ENCODE measurements around the gene SLC9A9.
"Not testable (repeated sequence)": the region's sequence is repeated elsewhere in the genome, so short reads cannot be mapped to it uniquely, and the experiment has no call there.

Gene SLC9A9

GRCh38 chr3:143751643-143752178 lies 96.6 kb downstream of the SLC9A9 start:
- DNase-seq = peak; percentile 10 to 23

- no peak for DNase-seq
Observed at GRCh38 chr3:143750841-143751240, 97.4 kb downstream of the SLC9A9 start.

GRCh38 chr3:143749926-143750325 lies 98.3 kb downstream of the SLC9A9 start:
- no peak for DNase-seq

- no peak for DNase-seq
Observed at GRCh38 chr3:143737065-143737464, 111.2 kb downstream of the SLC9A9 start.

GRCh38 chr3:143736205-143736997 lies 111.9 kb downstream of the SLC9A9 start:
- DNase-seq = no peak

GRCh38 chr3:143731776-143732175 lies 116.5 kb downstream of the SLC9A9 start:
- DNase-seq = no peak

DNA sequence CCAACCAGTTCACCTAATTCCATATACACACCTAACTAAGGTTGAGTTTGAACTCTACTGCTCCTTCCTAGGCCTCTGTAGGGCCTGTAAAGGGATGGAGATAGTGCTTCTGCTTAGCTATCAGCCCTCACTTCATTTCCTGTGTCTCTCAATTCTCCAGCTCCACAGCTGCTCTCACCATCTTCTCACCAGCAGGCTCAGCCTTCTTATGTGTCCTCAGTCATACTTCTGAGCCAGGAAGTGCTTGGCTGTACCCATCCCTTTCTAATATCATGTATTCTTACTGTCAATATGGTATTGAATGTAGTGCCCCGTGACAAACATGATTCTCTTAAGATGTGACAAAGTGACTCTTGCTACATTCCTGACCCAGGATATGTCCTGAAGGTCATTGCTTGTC lies 116.9 kb downstream of the SLC9A9 start:
- DNase-seq = no peak

DNA sequence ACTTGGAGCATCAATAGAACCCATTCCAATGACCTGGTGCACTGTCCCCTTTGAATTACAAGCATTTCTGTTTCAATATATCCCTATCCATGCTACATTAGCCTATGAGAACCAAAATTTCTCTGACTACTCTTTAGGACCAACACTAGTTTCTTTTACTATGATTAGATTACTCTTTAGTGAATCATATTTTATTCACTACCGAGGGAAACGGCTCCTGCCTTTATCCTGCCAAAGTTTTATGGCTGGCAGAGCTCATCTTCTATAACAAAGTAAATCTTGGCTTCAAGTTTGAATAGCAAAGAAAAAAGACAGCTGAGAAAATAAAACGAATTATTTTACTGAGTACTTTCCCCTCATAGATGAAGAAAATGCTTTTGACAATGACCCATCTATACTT lies 120.9 kb downstream of the SLC9A9 start:
- no peak for DNase-seq

DNA sequence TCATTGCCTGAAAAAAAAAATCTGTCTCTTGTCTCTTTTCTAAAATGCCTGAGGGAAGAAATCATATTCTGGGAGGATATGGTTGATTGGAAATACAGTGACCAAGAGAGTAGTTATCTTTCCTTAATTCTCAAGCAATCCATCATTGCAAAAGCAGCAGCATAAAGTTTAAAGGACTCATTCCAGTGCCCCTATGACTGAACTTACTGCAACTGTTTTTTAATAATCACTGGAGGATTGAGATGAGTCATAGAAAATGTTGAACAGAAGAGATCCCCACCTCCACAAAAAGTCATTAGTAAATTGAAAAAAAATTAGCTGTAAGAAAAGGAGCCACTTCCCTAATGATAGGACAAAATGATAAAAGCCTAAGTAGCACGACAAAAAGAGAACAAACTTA lies 121.5 kb downstream of the SLC9A9 start:
- DNase-seq = no peak

DNA sequence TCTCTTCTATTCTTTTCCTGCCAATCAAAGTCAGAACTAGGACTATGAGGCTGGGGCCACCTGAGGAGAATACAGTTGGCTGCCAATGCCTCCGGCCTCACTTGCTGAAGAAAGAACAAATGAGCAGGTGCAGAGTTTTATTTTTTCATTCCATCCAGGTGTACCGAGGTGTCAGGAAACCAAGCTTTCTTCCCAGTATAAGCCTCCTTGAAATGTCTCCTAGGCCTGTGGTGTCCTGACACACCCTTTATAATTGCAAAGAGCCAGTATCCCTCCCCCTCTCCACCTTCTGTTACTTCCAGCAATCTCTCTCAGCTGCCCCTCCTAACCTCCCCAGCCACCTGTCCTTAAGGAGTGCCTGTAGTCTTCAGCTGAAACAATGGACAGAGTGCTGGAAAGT lies 127.9 kb downstream of the SLC9A9 start:
- no peak for DNase-seq

DNA sequence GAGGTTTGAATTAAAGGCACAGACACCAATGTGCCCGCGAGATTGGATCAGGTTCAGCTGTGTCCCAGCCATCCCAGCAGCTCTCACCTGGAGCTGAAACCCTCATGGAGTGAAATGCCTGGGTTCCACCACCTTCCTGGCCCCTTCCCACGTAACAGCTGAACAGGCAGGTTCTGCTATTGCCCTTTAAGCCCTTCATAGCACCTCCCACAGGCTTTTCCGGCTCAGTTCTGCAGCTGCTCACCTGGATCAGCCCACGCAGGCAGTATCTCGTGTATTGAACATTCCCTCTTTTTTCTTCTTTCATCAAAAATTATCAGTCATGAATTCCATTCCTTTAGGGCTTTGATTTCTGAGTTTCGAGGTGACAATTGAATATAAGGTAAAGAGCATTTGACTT lies 129.8 kb downstream of the SLC9A9 start:
- no peak for DNase-seq

- no peak for DNase-seq
Observed at GRCh38 chr3:143716731-143717130, 131.5 kb downstream of the SLC9A9 start.

DNA sequence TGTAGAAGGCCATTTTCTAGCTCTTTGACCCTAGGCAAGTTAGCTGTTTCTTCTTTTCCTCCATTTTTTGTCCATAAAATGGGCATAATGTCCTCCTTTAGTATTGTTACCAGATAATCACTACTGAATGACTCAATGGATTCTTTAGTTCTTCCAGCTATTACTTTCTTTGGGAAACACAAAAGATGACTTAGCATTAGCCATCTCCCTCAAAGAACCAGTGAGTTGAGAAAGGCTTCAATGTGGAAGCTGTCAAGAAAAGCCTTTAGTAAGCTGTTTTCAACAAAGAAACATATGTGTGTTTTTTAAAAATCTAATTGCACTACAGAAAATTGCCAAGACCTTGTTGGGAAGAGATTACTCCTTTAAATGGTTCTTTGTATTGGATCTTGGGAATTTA lies 135.7 kb downstream of the SLC9A9 start:
- no peak for DNase-seq

GRCh38 chr3:143707848-143708247 lies 140.4 kb downstream of the SLC9A9 start:
- no peak for DNase-seq

GRCh38 chr3:143700431-143700975 lies 147.8 kb downstream of the SLC9A9 start:
- DNase-seq = no peak

GRCh38 chr3:143699424-143699823 lies 148.8 kb downstream of the SLC9A9 start:
- no peak for DNase-seq

GRCh38 chr3:143698682-143699303 lies 149.5 kb downstream of the SLC9A9 start:
- DNase-seq = no peak

- no peak for DNase-seq
Observed at GRCh38 chr3:143697975-143698374, 150.3 kb downstream of the SLC9A9 start.

DNA sequence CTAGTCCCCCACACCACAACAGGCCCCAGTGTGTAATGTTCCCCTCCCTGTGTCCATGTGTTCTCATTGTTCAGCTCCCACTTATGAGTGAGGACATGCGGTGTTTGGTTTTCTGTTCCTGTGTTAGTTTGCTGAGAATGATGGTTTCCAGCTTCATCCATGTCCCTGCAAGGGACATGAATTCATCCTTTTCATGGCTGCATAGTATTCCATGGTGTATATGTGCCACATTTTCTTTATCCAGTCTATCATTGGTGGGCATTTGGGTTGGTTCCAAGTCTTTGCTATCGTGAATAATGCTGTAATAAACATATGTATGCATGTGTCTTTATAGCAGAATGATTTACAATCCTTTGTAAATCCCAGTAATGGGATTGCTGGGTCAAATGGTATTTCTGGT lies 152.9 kb downstream of the SLC9A9 start:
- not testable (repeated sequence) for DNase-seq

GRCh38 chr3:143693506-143693905 lies 154.8 kb downstream of the SLC9A9 start:
- DNase-seq = no peak

- DNase-seq = no peak
Observed at GRCh38 chr3:143686638-143687197, 161.6 kb downstream of the SLC9A9 start.

DNA sequence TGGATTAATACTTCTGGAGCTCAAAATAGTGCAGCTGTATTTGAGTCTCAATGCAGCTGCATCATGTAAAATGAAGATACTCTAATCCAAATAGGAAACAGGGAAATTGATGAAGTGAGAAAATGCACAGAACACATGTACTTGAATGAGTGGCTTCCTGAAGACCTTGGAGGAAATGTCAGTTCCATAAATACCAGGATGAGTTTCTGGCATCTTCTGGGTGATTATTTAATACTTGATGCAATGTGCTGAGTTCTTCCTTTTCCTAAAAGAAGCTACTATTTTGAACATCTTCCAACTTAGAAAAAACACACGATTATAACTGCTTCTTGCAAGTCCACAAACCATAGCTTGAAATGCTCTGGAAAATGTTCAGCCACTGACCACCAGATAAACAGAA lies 162.8 kb downstream of the SLC9A9 start:
- no peak for DNase-seq

- no peak for DNase-seq
Observed at GRCh38 chr3:143677430-143677829, 170.8 kb downstream of the SLC9A9 start.

DNA sequence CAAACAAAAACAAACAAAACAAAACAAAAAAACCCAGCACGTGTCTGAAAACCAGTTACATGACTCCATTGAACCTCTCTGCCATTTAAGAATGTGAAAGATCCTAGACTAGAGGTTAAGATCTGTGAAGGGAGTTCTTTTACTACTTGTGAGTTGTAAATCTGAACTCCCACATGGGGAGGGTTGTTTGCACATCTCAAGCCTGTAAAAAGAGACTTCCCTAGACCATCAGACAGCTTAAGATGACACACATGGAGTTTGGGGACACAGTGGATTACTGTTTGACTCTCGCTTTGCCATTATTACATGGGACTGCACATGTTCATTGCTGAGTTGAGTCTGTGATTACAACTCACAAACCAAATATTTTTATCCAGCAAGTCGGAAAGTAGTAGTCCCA lies 171.5 kb downstream of the SLC9A9 start:
- no peak for DNase-seq

All from stimulated activated CD4-positive, alpha-beta T cell treated with anti-CD3 and anti-CD28 coated beads, Interleukin-2, amount 100 ng/mL, for 48 hours (primary cell).